Measurements from ENCODE around the gene ZMYND15. TPM values are rescaled to one million over a fixed set of nuclear protein-coding genes. Genes with fewer than 3 reads are reported as not detected.
"Not testable (repeated sequence)": the region's sequence is repeated elsewhere in the genome, so short reads cannot be mapped to it uniquely, and the experiment has no call there.

The ZMYND15 gene
- total RNA-seq, 1 experiment from 2014 or later = 0.17 TPM

GRCh38 chr17:4691686-4692085 lies 47.9 kb upstream of the ZMYND15 start:
- Histone ChIP-seq H3K36me3 (ENCODE audit: insufficient read depth, low read length, poor library complexity, severe bottlenecking) (peaks cover 53% of the 10 kb centered on the region), H3K4me1 (ENCODE audit: insufficient read depth, low read length, poor library complexity, severe bottlenecking) (no peaks in the 10 kb centered on the region), H3K27me3 (replicated peaks; ENCODE audit: insufficient read depth, low read depth, low read length, poor library complexity) (no peaks in the 10 kb centered on the region), H3K9me3 (ENCODE audit: low read depth, low read length, poor library complexity, severe bottlenecking) (no peaks in the 10 kb centered on the region), H3K4me3 (ENCODE audit: low read depth, low read length, poor library complexity, severe bottlenecking) (no peak overlapping the region), H3K27ac (ENCODE audit: low read depth, low read length, poor library complexity, severe bottlenecking) (no peak overlapping the region)
- POLR2A ChIA-PET (ENCODE audit: low non-redundant PET) = no interaction called here
- TF ChIP-seq, protein P1, sequence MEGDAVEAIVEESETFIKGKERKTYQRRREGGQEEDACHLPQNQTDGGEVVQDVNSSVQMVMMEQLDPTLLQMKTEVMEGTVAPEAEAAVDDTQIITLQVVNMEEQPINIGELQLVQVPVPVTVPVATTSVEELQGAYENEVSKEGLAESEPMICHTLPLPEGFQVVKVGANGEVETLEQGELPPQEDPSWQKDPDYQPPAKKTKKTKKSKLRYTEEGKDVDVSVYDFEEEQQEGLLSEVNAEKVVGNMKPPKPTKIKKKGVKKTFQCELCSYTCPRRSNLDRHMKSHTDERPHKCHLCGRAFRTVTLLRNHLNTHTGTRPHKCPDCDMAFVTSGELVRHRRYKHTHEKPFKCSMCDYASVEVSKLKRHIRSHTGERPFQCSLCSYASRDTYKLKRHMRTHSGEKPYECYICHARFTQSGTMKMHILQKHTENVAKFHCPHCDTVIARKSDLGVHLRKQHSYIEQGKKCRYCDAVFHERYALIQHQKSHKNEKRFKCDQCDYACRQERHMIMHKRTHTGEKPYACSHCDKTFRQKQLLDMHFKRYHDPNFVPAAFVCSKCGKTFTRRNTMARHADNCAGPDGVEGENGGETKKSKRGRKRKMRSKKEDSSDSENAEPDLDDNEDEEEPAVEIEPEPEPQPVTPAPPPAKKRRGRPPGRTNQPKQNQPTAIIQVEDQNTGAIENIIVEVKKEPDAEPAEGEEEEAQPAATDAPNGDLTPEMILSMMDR (conservative IDR thresholded peaks at IDR 0.05; ENCODE audit: low read depth, low read length) = no peak
- no peak for TF ChIP-seq EZH2 (IDR thresholded peaks at IDR 0.05; ENCODE audit: borderline replicate concordance, low read depth, low read length, poor library complexity, severe bottlenecking)
- intact Hi-C loops (cut with micrococcal nuclease; ENCODE audit: unreplicated experiment) = no loop called here
- no peak for DNase-seq (ENCODE audit: low spot score)
- no TSS peak for BruUV-seq (replicated peaks)
- CTCF ChIA-PET = no interaction called here

- DNase-seq (ENCODE audit: low spot score) = no peak
- no TSS peak for BruUV-seq (replicated peaks)
- CTCF ChIA-PET = no interaction called here
These were observed 46.2 kb upstream of the ZMYND15 start for GRCh38 chr17:4693416-4693815.

DNA sequence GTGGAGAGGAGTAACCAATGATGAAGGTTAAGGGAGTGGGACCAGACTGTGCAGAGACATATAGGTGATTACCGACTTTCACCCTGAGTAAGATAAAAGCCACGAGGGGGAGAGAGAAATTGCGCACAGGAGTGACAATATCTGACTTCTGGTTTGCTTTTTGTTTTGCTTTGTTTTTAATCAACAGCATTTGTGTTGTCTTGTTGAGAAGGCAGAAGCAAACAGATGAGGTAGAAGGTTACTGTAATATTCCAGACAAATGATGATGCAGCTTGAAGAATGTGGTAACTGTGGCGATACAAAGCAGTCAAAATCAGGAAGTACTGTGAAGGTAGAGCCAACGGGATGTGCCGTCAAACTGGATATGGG lies 43.2 kb upstream of the ZMYND15 start:
- BruUV-seq (replicated peaks) = no TSS peak
- DNase-seq (ENCODE audit: low spot score) = no peak
- Histone ChIP-seq H3K27ac (ENCODE audit: low read depth, low read length, poor library complexity, severe bottlenecking) (no peak overlapping the region), H3K27me3 (replicated peaks; ENCODE audit: insufficient read depth, low read depth, low read length, poor library complexity) (no peaks in the 10 kb centered on the region), H3K36me3 (ENCODE audit: insufficient read depth, low read length, poor library complexity, severe bottlenecking) (peaks cover 16% of the 10 kb centered on the region), H3K9me3 (ENCODE audit: low read depth, low read length, poor library complexity, severe bottlenecking) (no peaks in the 10 kb centered on the region), H3K4me1 (ENCODE audit: insufficient read depth, low read length, poor library complexity, severe bottlenecking) (no peaks in the 10 kb centered on the region), H3K4me3 (ENCODE audit: low read depth, low read length, poor library complexity, severe bottlenecking) (no peak overlapping the region)
- no peak for TF ChIP-seq EZH2 (IDR thresholded peaks at IDR 0.05; ENCODE audit: borderline replicate concordance, low read depth, low read length, poor library complexity, severe bottlenecking)
- TF ChIP-seq, protein P1 (conservative IDR thresholded peaks at IDR 0.05; ENCODE audit: low read depth, low read length) = no peak
- ChIA-PET POLR2A (ENCODE audit: low non-redundant PET) (no interaction called here), CTCF (no interaction called here)
- intact Hi-C loops (cut with micrococcal nuclease; ENCODE audit: unreplicated experiment) = no loop called here

More at GRCh38 chr17:4693416-4693815, 46.2 kb upstream of the ZMYND15 start:
- no peak for TF ChIP-seq EZH2 (IDR thresholded peaks at IDR 0.05; ENCODE audit: borderline replicate concordance, low read depth, low read length, poor library complexity, severe bottlenecking)
- TF ChIP-seq, protein P1 (conservative IDR thresholded peaks at IDR 0.05; ENCODE audit: low read depth, low read length) = no peak
- Histone ChIP-seq H3K36me3 (ENCODE audit: insufficient read depth, low read length, poor library complexity, severe bottlenecking) (peaks cover 41% of the 10 kb centered on the region), H3K4me1 (ENCODE audit: insufficient read depth, low read length, poor library complexity, severe bottlenecking) (no peaks in the 10 kb centered on the region), H3K27me3 (replicated peaks; ENCODE audit: insufficient read depth, low read depth, low read length, poor library complexity) (no peaks in the 10 kb centered on the region), H3K4me3 (ENCODE audit: low read depth, low read length, poor library complexity, severe bottlenecking) (no peak overlapping the region), H3K27ac (ENCODE audit: low read depth, low read length, poor library complexity, severe bottlenecking) (no peak overlapping the region), H3K9me3 (ENCODE audit: low read depth, low read length, poor library complexity, severe bottlenecking) (no peaks in the 10 kb centered on the region)
- POLR2A ChIA-PET (ENCODE audit: low non-redundant PET) = interaction anchor here (0.7 kb wide), 1 partner anchor 1677 kb away, joined by 3 read pairs; no protein-coding TSS in a partner anchor
- intact Hi-C loops (cut with micrococcal nuclease; ENCODE audit: unreplicated experiment) = no loop called here

DNA sequence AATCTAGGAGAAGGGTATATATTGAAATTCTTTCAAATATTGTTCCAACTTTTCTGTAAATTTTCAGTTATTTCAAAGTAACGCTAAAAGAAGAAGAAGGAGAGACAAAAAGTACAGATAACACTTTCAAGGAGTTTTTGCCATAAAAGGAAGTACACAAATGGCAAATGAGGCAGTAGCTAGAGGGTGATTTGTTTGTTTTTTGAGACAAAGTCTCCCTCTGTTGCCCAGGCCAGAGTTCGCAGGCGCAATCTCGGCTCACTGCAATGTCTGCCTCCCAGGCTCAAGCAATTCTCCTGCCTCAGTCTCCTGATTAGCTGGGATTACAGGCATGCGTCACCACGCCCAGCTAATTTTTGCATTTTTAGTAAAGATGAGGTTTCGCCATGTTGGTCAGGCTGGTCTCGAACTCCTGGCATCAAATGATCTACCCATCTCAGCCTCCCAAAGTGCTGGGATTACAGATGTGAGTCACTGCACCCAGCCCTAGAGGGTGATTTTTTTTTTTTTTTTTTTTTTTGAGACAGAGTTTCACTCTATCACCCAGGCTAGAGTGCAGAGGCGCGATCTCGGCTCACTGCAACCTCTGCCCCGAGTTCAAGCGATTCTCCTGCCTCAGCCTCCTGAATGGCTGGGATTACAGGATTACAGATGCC lies 40.1 kb upstream of the ZMYND15 start:
- H3K4me3 ChIP-seq (ENCODE audit: low read depth, low read length, poor library complexity, severe bottlenecking); intact Hi-C loops (cut with micrococcal nuclease; ENCODE audit: unreplicated experiment); H3K9me3 ChIP-seq (ENCODE audit: low read depth, low read length, poor library complexity, severe bottlenecking); DNase-seq (ENCODE audit: low spot score); BruUV-seq (replicated peaks); H3K36me3 ChIP-seq (ENCODE audit: insufficient read depth, low read length, poor library complexity, severe bottlenecking); CTCF ChIA-PET; H3K4me1 ChIP-seq (ENCODE audit: insufficient read depth, low read length, poor library complexity, severe bottlenecking); H3K27ac ChIP-seq (ENCODE audit: low read depth, low read length, poor library complexity, severe bottlenecking); H3K27me3 ChIP-seq (replicated peaks; ENCODE audit: insufficient read depth, low read depth, low read length, poor library complexity): not testable (repeated sequence)
- POLR2A ChIA-PET (ENCODE audit: low non-redundant PET) = interaction anchor here (0.7 kb wide), 1 partner anchor 36 kb away, joined by 5 read pairs; no protein-coding TSS in a partner anchor

All from A673 (cell line).